Nasal cavity respiratory epithelium epithelial cell of viscerocranial mucosa (primary cell): ENCODE data around the gene EEF1AKMT3. TPM values are rescaled to one million over a fixed set of nuclear protein-coding genes. Genes with fewer than 3 reads are reported as not detected.

Experiments used
- total RNA-seq: library from RNA; depleted of rRNA; stranded (reverse); fragments of >200 nt; gene quantifications from 2 replicates; pipeline ENCODE4 v1.2.3, GENCODE V29; 2014

Gene EEF1AKMT3
- 6.8 and 7.7 TPM in 2 replicates for total RNA-seq

GRCh38 chr12:57772429-57773322, at the start of gene EEF1AKMT3:
TSS of gene EEF1AKMT3 (plus strand) at chr12:57772614. CDS start at chr12:57772725, 111 bp downstream.

GRCh38 chr12:57738661-57739237, 33.7 kb upstream of the EEF1AKMT3 start, which contains the start of gene AGAP2:
TSS of gene AGAP2 (minus strand) at chr12:57738742. CDS start at chr12:57738246, 496 bp downstream.

GRCh38 chr12:57744777-57745484, 27.5 kb upstream of the EEF1AKMT3 start, which contains the start of gene TSPAN31:
TSS of gene TSPAN31 (plus strand) at chr12:57745039. CDS start at chr12:57745155, 116 bp downstream.

GRCh38 chr12:57751788-57752667, 20.4 kb upstream of the EEF1AKMT3 start, which contains the start of gene CDK4:
TSS of gene CDK4 (minus strand) at chr12:57752310. CDS start at chr12:57751717, 593 bp downstream.

GRCh38 chr12:57754411-57755193, 17.8 kb upstream of the EEF1AKMT3 start, which contains the start of gene MARCHF9:
TSS of gene MARCHF9 (plus strand) at chr12:57755103. CDS start at chr12:57755529, 426 bp downstream.

GRCh38 chr12:57766464-57767304, 5.7 kb upstream of the EEF1AKMT3 start, which contains the start of gene CYP27B1:
TSS of gene CYP27B1 (minus strand) at chr12:57767078. CDS start at chr12:57767041, 37 bp downstream.

GRCh38 chr12:57771873-57772428, 463 bp upstream of the EEF1AKMT3 start, which contains the start of gene METTL1:
TSS of gene METTL1 (minus strand) at chr12:57772105. CDS start at chr12:57772083, 22 bp downstream.

GRCh38 chr12:57782608-57783465, 10.4 kb downstream of the EEF1AKMT3 start, which contains the start of gene TSFM:
TSS of gene TSFM (plus strand) at chr12:57782787. CDS start at chr12:57782802, 15 bp downstream.

Other genes with a start within 250 kb of the EEF1AKMT3 start
- gene MBD6, start 249.8 kb upstream of the EEF1AKMT3 start, total RNA-seq: 3.4 and 19.0 TPM in 2 replicates
- gene DCTN2, start 225.4 kb upstream of the EEF1AKMT3 start, total RNA-seq: 68.7 and 104 TPM in 2 replicates
- under 0.01 and 0.21 TPM in 2 replicates for gene KIF5A, start 222.6 kb upstream of the EEF1AKMT3 start, total RNA-seq
- gene PIP4K2C, start 181.4 kb upstream of the EEF1AKMT3 start, total RNA-seq: 47.8 and 62.5 TPM in 2 replicates
- gene DTX3, start 167.8 kb upstream of the EEF1AKMT3 start, total RNA-seq: 3.1 and 7.0 TPM in 2 replicates
- under 0.01 and 0.43 TPM in 2 replicates for gene ARHGEF25, start 161.2 kb upstream of the EEF1AKMT3 start, total RNA-seq
- 0.07 TPM in 1 of 2 replicates, not detected in the other for gene B4GALNT1, start 139.4 kb upstream of the EEF1AKMT3 start, total RNA-seq
- 188 and 209 TPM in 2 replicates for gene OS9, start 78.5 kb upstream of the EEF1AKMT3 start, total RNA-seq
- gene AGAP2, start 33.9 kb upstream of the EEF1AKMT3 start, total RNA-seq: under 0.01 and 0.07 TPM in 2 replicates
- 42.8 and 93.6 TPM in 2 replicates for gene TSPAN31, start 27.6 kb upstream of the EEF1AKMT3 start, total RNA-seq
- 108 and 152 TPM in 2 replicates for gene CDK4, start 20.3 kb upstream of the EEF1AKMT3 start, total RNA-seq
- 6.5 and 9.7 TPM in 2 replicates for gene MARCHF9, start 17.5 kb upstream of the EEF1AKMT3 start, total RNA-seq
- 1.5 and 4.1 TPM in 2 replicates for gene CYP27B1, start 5.5 kb upstream of the EEF1AKMT3 start, total RNA-seq
- gene METTL1, start 509 bp upstream of the EEF1AKMT3 start, total RNA-seq: 8.5 and 9.5 TPM in 2 replicates
- gene TSFM, start 10.2 kb downstream of the EEF1AKMT3 start, total RNA-seq: 17.1 and 17.3 TPM in 2 replicates
- gene AVIL, start 46.1 kb downstream of the EEF1AKMT3 start, total RNA-seq: 0.34 and 3.3 TPM in 2 replicates
- 32.5 and 72.8 TPM in 2 replicates for gene CTDSP2, start 74.1 kb downstream of the EEF1AKMT3 start, total RNA-seq
- 4.2 and 6.5 TPM in 2 replicates for gene ATP23, start 169.0 kb downstream of the EEF1AKMT3 start, total RNA-seq